ENCODE data around the gene MRPS9.

Gene MRPS9

GRCh38 chr2:105080461-105080860 is 42.6 kb downstream of the MRPS9 start:
- no peak for ATAC-seq

- ATAC-seq = no peak
Measured at GRCh38 chr2:105081006-105081601, 43.2 kb downstream of the MRPS9 start.

GRCh38 chr2:105082107-105082506 is 44.2 kb downstream of the MRPS9 start:
- ATAC-seq = no peak

- ATAC-seq = peak; percentile 70 to 83
Measured at GRCh38 chr2:105085525-105085924, 47.7 kb downstream of the MRPS9 start.

- ATAC-seq = no peak
Measured at GRCh38 chr2:105087273-105087672, 49.4 kb downstream of the MRPS9 start.

- ATAC-seq = no peak
Measured at GRCh38 chr2:105090091-105090490, 52.2 kb downstream of the MRPS9 start.

GRCh38 chr2:105092797-105093196 is 54.9 kb downstream of the MRPS9 start:
- no peak for ATAC-seq

- no peak for ATAC-seq
Measured at GRCh38 chr2:105099153-105099552, 61.3 kb downstream of the MRPS9 start.

- no peak for ATAC-seq
Measured at GRCh38 chr2:105100046-105100840, 62.4 kb downstream of the MRPS9 start.

- no peak for ATAC-seq
Measured at GRCh38 chr2:105102001-105102400, 64.1 kb downstream of the MRPS9 start.

GRCh38 chr2:105102963-105103421 is 65.1 kb downstream of the MRPS9 start:
- no peak for ATAC-seq

- ATAC-seq = no peak
Measured at GRCh38 chr2:105103481-105103880, 65.6 kb downstream of the MRPS9 start.

- peak in 1 of 2 donors; percentile 10 for ATAC-seq
Measured at GRCh38 chr2:105104208-105104731, 66.4 kb downstream of the MRPS9 start.

- no peak for ATAC-seq
Measured at GRCh38 chr2:105110295-105110829, 72.5 kb downstream of the MRPS9 start.

GRCh38 chr2:105111365-105112150 is 73.7 kb downstream of the MRPS9 start:
- no peak for ATAC-seq

GRCh38 chr2:105112345-105112744 is 74.5 kb downstream of the MRPS9 start:
- no peak for ATAC-seq

- ATAC-seq = no peak
Measured at GRCh38 chr2:105113616-105114291, 75.9 kb downstream of the MRPS9 start.

- ATAC-seq = peak in 1 of 2 donors; percentile 38
Measured at GRCh38 chr2:105114551-105114950, 76.7 kb downstream of the MRPS9 start.

GRCh38 chr2:105116348-105116747 is 78.5 kb downstream of the MRPS9 start:
- ATAC-seq = no peak

- no peak for ATAC-seq
Measured at GRCh38 chr2:105117565-105117964, 79.7 kb downstream of the MRPS9 start.

- ATAC-seq = no peak
Measured at GRCh38 chr2:105118960-105119359, 81.1 kb downstream of the MRPS9 start.

GRCh38 chr2:105121434-105121833 is 83.6 kb downstream of the MRPS9 start:
- no peak for ATAC-seq
